ENCODE data around the gene RNASE13.
"Not testable (repeated sequence)": the region's sequence is repeated elsewhere in the genome, so short reads cannot be mapped to it uniquely, and the experiment has no call there.

RNASE13 gene

GRCh38 chr14:21019366-21019765 is 15.2 kb downstream of the RNASE13 start:
- no peak for DNase-seq

GRCh38 chr14:21018781-21019180 is 15.8 kb downstream of the RNASE13 start:
- DNase-seq, result no peak

- no peak for DNase-seq
Measured at GRCh38 chr14:21018286-21018685, 16.3 kb downstream of the RNASE13 start.

GRCh38 chr14:21017528-21018245 is 16.9 kb downstream of the RNASE13 start:
- DNase-seq, result no peak

GRCh38 chr14:21016413-21017190 is 18.0 kb downstream of the RNASE13 start:
- DNase-seq, result no peak

GRCh38 chr14:21015312-21015711 is 19.3 kb downstream of the RNASE13 start:
- DNase-seq, result no peak

GRCh38 chr14:21014761-21015190 is 19.8 kb downstream of the RNASE13 start:
- peak; percentile 84 for DNase-seq

GRCh38 chr14:21011136-21011535 is 23.5 kb downstream of the RNASE13 start:
- DNase-seq, result no peak

GRCh38 chr14:21009721-21010120 is 24.9 kb downstream of the RNASE13 start:
- not testable (repeated sequence) for DNase-seq

GRCh38 chr14:21003788-21004346 is 30.7 kb downstream of the RNASE13 start:
- no peak for DNase-seq

- no peak for DNase-seq
Measured at GRCh38 chr14:21001218-21001617, 33.4 kb downstream of the RNASE13 start.

- DNase-seq, result no peak
Measured at GRCh38 chr14:20999591-20999990, 35.0 kb downstream of the RNASE13 start.

- no peak for DNase-seq
Measured at GRCh38 chr14:20998674-20999366, 35.8 kb downstream of the RNASE13 start, which contains the start of gene SLC39A2. TSS of gene SLC39A2 (plus strand) at chr14:20999293. CDS start at chr14:20999447, 154 bp downstream.

GRCh38 chr14:20998139-20998538 is 36.5 kb downstream of the RNASE13 start:
- DNase-seq, result no peak

GRCh38 chr14:20997564-20997963 is 37.0 kb downstream of the RNASE13 start:
- DNase-seq, result no peak

GRCh38 chr14:20997115-20997514 is 37.5 kb downstream of the RNASE13 start:
- no peak for DNase-seq

- DNase-seq, result no peak
Measured at GRCh38 chr14:20996521-20996920, 38.1 kb downstream of the RNASE13 start.

- DNase-seq, result peak; percentile 90
Measured at GRCh38 chr14:20989787-20990600, 44.6 kb downstream of the RNASE13 start, which contains the start of gene METTL17. TSS of gene METTL17 (plus strand) at chr14:20989980. CDS start at chr14:20990003, 23 bp downstream.

GRCh38 chr14:20989471-20989786 is 45.2 kb downstream of the RNASE13 start:
- no peak for DNase-seq

- DNase-seq, result no peak
Measured at GRCh38 chr14:20988717-20989470, 45.7 kb downstream of the RNASE13 start.

GRCh38 chr14:20986811-20987210 is 47.8 kb downstream of the RNASE13 start:
- no peak for DNase-seq

- DNase-seq, result not testable (repeated sequence)
Measured at GRCh38 chr14:20985650-20986049, 49.0 kb downstream of the RNASE13 start.
